HCT116 (cell line): ENCODE measurements around the gene ZBTB42.

Source experiments
- POLR2A ChIP-seq: IDR thresholded peaks from 2 replicates; pipeline ENCODE4 v1.7.0; 2011; ENCODE audit warnings: borderline replicate concordance; ENCODE audit not compliant: insufficient read depth, insufficient read length; ENCODE audit errors: extremely low read depth
- ZFX ChIP-seq: fragments of 450-650 bp; IDR thresholded peaks from 2 replicates; pipeline ENCODE4 v1.6.1; 2017
- TF ChIP-seq, protein P1 (sequence below), 3 experiments: fragments of 200-600 bp in 1 of 3; sonication (generic) in 1 of 3; IDR thresholded peaks in 2 of 3; conservative IDR thresholded peaks in 1 of 3; 2 replicates each; pipeline ENCODE4 v1.5.1; 2012 to 2017; ENCODE audit warnings: low read depth in 2 of 3, low read length in 2 of 3, antibody characterized with exemption in 1 of 3, borderline replicate concordance in 1 of 3, control low read depth in 1 of 3, mild to moderate bottlenecking in 1 of 3, mixed read lengths in 1 of 3, mixed run types in 1 of 3, moderate library complexity in 1 of 3; ENCODE audit not compliant: insufficient read depth in 1 of 3

DNA sequence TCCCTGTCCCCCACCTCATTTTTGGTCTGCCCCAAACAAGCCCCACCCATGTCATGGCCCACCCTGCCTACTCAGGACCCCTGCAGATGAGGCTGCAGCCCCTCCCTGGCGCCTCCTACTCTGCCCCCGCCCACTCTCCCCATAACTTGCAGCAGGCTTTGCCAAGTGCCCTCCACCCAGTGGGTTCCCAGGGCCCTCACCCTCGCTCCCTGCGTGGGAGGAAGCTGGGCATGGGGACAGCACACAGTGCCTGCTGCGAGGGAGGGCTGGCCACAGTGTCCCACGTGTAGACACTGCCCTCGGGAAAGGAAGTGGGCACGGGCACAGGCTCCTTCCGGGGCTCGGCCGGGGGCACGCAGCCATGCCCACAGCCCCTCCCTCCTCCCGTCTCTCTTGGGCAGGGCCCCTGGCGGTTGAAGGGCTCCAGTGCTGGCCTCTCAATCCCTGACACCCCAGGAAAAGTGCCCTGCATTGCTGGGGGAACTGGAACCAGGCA, 14.8 kb upstream of the ZBTB42 start:
- TF ChIP-seq, protein P1, sequence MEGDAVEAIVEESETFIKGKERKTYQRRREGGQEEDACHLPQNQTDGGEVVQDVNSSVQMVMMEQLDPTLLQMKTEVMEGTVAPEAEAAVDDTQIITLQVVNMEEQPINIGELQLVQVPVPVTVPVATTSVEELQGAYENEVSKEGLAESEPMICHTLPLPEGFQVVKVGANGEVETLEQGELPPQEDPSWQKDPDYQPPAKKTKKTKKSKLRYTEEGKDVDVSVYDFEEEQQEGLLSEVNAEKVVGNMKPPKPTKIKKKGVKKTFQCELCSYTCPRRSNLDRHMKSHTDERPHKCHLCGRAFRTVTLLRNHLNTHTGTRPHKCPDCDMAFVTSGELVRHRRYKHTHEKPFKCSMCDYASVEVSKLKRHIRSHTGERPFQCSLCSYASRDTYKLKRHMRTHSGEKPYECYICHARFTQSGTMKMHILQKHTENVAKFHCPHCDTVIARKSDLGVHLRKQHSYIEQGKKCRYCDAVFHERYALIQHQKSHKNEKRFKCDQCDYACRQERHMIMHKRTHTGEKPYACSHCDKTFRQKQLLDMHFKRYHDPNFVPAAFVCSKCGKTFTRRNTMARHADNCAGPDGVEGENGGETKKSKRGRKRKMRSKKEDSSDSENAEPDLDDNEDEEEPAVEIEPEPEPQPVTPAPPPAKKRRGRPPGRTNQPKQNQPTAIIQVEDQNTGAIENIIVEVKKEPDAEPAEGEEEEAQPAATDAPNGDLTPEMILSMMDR (IDR thresholded peaks at IDR 0.05 in 2 of 3, conservative IDR thresholded peaks at IDR 0.05 in 1 of 3; ENCODE audit: borderline replicate concordance in 1 of 3, insufficient read depth in 1 of 3, low read depth in 2 of 3, low read length in 2 of 3), result no peak
- TF ChIP-seq POLR2A (no peak), ZFX (no peak)
